IPS DF 19.7 (cell line): ENCODE results near the gene MRGPRF.
A peak's percentile ranks its signal among the peaks of the same experiment; 100 is the strongest.
"Not testable (repeated sequence)": the region's sequence is repeated elsewhere in the genome, so short reads cannot be mapped to it uniquely, and the experiment has no call there.

Experiments used
- DNase-seq: peaks from one replicate; pipeline ENCODE4 v3.0.0-alpha.2; 2013; ENCODE audit warnings: low read depth, low spot score

Gene MRGPRF

GRCh38 chr11:68987211-68987610 lies 25.8 kb downstream of the MRGPRF start:
- no peak for DNase-seq

- DNase-seq: no peak
These were observed 29.2 kb downstream of the MRGPRF start for GRCh38 chr11:68983801-68984200.

GRCh38 chr11:68982134-68982533 lies 30.9 kb downstream of the MRGPRF start:
- no peak for DNase-seq

GRCh38 chr11:68980776-68981065 lies 32.3 kb downstream of the MRGPRF start, which contains the start of gene MRGPRD:
Gene MRGPRD, minus strand, starts transcription at chr11:68980986. Its CDS starts 0 bp downstream, at chr11:68980986.
- DNase-seq: no peak

- no peak for DNase-seq
These were observed 32.9 kb downstream of the MRGPRF start for GRCh38 chr11:68979931-68980775.

DNA sequence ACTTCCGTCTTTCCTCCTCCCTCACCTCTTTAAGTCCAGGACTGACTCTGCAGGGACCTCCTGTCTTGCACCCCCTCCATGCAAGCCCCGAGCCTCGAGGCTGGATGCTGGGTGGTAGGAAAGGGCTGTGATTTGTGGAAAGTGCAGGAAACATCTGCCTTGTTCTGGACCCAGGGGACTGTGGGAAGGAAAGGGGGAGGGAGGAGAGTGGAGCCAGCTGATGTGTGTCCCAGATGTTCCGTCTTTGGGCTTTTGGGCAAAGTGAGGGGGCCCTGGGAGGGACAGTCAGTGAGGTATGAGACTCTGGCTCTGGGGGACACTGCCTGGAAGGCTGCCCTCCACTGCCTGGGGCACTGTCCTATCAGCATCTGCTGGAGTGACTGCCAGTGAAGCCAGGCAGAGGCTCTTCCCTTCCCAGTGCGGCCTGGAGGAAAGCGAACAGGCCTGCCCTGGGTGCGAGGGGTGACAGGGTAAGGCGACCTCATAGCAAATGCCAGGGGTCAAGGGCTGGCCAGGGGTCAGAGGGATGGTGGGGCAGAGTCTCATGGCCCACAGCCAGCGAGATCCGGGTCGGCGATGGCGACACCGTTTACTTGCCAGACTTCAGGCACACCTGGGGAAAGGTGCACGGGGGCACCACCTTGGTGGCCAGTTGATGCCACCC lies 34.0 kb downstream of the MRGPRF start:
- no peak for DNase-seq

GRCh38 chr11:68978626-68978930 lies 34.5 kb downstream of the MRGPRF start:
- DNase-seq: no peak

GRCh38 chr11:68977781-68978625 lies 35.0 kb downstream of the MRGPRF start:
- DNase-seq: no peak

DNA sequence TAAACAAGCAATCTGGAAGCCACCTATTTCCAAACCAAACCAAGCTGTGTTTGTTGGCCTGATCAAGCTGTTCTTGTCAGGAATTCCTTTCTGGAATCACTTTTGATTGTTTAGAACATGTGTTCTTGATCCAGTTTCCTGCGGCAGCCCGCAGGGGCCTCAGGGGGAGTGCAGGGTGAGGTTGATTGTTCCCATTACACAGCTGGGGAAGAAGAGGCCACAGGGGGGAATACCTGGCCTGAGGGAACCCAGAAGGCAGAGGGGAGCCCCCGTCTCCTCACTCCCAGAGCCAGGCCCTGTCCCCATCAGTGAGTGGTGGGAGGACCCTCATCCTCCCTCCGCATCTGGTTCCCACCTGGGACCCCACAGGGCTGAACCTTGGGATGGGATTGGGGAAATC lies 36.5 kb downstream of the MRGPRF start:
- DNase-seq: no peak

DNA sequence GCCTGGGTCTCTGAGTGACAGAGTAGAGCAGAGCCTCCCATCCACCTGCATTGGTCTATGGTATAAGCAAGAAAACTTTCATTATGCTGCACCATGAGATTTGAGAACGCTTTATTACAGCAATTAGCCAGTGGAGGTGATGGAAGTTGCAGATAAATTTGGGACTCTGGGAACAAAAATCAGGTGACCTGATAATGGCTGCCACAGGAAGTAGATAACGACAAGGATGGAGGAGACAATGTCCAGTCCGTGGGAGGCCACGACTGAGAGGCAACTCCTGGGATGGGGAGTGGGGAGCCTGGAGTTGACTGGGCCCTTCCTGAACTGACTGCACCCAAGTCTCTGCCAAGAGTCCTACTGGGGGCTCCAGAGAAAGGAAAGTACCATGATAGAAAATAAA lies 37.0 kb downstream of the MRGPRF start:
- no peak for DNase-seq

DNA sequence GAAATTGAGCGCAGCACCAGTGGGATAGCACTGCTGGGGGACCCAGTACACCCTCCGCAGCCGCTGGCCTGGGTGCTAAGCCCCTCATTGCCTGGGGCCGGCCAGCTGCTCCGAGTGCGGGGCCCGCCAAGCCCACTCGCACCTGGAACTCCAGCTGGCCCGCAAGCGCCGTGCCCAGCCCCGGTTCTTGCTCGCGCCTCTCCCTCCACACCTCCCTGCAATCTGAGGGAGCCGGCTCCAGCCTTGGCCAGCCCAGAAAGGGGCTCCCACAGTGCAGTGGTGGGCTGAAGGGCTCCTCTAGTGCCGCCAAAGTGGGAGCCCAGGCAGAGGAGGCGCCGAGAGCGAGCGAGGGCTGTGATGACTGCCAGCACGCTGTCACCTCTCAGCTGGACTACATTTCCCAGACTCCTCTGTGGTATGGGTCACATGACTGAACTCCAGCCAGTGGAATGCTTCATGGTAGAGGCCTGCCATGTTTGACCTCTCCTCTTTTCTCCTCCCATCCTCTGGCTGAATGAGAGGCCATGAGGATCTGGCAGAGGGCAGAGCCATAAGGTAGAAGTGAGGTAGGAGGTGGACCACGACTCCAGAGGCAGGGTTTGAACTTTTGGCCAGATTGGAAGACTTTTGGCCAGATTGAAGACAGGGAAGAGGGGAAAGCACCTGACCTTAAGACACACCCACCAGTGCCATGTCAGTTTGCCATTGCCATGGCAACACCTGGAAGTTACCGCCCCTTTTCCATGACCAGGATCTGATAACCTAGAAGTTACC lies 38.4 kb downstream of the MRGPRF start:
- peak; percentile 50 for DNase-seq

DNA sequence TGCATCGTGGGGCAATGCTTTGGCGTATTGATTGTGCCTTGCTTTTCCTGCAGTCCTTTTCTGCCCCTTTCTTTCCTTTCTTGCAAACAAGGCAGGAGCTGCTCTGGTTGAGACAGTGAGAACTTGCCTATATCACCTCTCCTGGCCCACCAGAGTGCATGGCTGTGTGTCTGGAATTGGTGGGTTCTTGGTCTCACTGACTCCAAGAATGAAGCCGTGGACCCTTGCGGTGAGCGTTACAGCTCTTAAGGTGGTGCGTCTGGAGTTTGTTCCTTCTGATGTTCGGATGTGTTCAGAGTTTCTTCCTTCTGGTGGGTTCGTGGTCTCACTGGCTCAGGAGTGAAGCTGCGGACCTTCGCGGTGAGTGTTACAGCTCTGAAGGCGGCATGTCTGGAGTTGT lies 39.3 kb downstream of the MRGPRF start:
- DNase-seq: not testable (repeated sequence)

- no peak for DNase-seq
These were observed 39.8 kb downstream of the MRGPRF start for GRCh38 chr11:68973219-68973618.

DNA sequence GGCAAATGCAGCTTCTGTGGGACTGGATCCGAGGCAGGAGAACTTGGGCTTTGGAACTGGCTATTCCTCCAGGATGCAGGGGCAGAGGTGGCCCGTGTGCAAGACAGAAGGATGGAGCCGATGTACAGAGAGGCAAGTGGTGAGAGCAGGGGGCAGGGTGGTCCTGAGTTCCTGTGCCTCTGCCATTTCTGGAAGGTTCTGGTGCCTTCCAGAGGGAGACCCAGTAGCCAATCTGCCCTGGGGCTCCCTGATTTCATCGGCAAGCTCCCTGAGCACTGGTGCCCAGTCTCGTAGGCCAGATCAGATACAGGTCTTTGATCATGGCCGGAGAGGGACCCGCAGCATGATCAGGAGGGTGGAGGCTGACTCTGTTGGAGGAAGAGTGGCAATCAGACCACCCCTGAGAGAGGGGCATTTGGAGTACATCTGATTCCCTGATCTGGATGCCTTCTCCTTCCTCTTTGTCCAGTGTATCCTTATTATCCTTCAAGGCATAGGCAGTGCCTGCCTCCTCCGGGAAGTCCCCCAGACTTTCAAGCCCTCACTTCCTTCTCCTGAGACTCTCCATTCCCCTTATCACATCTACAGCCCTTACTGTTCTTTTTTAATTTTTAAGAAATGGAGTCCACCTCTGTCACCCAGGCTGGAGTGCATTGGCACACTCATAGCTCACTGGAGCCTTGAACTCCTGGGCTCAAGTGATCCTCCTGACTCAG lies 42.0 kb downstream of the MRGPRF start:
- DNase-seq: no peak

- no peak for DNase-seq
These were observed 43.7 kb downstream of the MRGPRF start for GRCh38 chr11:68969386-68969785.

DNA sequence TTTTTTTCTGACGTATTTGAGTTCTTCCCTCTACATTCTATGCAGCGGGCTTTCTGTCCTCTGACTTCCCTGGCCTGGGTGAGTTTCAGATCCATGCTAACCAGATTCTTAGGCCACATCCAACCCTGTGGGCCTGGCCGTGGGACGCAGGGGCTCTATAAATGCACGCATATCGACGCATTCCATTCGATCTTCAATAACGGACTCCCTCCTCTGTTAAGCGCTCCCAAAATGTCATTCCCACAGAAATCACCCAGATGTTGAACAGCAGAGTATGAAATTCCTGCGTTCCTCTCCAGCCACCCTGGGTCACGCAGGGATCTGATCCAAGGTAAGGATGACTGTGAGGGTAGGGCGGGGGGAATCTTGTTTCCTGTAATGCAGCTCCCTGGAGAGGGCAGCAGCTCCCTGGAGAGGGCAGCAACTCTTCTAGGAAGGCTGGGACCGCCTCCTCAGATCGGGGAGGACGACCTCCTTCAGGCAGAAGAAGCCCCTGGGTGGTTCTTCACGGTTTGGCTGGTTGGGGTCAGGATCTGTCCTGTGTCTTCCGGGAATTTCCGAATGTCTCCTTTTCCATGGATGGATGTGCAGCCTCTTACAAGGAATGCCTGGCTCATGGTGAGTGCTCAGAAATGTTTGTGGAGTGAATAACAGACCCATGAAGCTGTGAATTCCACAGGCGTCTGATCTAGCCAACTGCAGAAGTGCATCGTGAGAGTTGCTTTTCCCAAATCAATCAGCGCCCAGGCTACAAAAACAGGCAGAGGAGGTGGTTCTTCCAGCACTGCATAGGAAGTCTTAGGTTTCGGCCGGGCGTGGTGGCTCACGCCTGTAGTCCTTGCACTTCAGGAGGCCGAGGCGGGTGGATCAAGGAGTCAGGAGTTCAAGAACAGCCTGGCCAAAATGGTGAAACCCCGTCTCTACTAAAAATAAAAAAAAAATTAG lies 44.5 kb downstream of the MRGPRF start:
- no peak for DNase-seq

DNA sequence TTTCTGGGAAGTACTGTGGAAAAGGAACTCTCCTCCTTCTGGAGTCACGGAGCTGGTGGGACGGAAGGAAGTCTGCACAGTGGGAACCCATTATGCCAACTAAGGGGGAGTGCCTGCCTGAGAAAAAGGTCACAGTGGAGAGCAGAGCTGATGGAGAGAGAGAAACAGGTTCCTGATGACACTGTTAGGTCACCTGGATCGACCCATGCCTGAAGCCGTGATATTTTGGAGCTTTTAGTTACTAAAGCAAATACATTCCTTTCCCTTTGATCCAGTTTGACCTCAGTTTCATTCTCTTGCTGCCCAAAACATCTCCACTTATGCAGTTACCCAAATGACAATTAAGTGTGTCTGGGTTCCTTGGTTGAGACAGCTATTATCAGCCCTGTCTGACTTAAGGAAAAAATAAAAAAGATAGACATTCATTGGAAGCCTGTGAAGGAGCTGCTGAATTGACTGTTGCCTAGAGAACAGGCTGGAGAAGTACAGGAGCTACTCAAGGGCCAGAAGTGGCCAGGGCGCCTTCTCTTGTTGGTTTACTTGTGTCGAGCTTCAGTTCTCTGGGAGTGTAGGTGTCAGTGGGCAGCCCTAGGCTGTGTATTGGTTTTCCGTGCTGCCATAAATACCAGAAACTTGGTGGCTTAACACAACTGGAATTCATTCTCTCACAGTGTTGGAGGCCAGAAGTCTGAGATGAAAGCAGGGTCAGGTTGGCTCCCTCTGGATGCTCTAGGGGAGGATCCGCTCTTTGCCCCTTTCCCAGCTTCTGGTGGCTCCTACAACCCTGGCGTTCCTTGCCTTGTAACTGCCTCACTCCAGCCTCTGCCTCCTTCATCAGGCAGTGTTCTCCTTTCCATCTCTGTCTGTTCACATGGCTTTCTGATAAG lies 45.9 kb downstream of the MRGPRF start:
- DNase-seq: no peak

GRCh38 chr11:68965901-68966853 lies 46.9 kb downstream of the MRGPRF start:
- no peak for DNase-seq
